HEK293T (cell line): ENCODE results near the gene ZNF536.

ENCODE experiments used
- FOXK2 ChIP-seq: fragments of 450-650 bp; IDR thresholded peaks from 2 replicates; pipeline ENCODE4 v1.6.1; 2016; ENCODE audit warnings: mild to moderate bottlenecking
- FOXM1 ChIP-seq: fragments of 450-650 bp; IDR thresholded peaks from 2 replicates; pipeline ENCODE4 v1.6.1; 2017; ENCODE audit warnings: mild to moderate bottlenecking, borderline replicate concordance
- L3MBTL2 ChIP-seq: fragments of 450-650 bp; conservative IDR thresholded peaks from 2 replicates; pipeline ENCODE4 v1.6.1; 2016; ENCODE audit warnings: mild to moderate bottlenecking
- NFRKB ChIP-seq: fragments of 450-650 bp; IDR thresholded peaks from 2 replicates; pipeline ENCODE4 v1.6.1; 2016; ENCODE audit warnings: mild to moderate bottlenecking, moderate library complexity
- SP1 ChIP-seq: fragments of 450-650 bp; IDR thresholded peaks from 2 replicates; pipeline ENCODE4 v1.6.1; 2017
- ZNF384 ChIP-seq: fragments of 450-650 bp; IDR thresholded peaks from 2 replicates; pipeline ENCODE4 v1.6.1; 2016

DNA sequence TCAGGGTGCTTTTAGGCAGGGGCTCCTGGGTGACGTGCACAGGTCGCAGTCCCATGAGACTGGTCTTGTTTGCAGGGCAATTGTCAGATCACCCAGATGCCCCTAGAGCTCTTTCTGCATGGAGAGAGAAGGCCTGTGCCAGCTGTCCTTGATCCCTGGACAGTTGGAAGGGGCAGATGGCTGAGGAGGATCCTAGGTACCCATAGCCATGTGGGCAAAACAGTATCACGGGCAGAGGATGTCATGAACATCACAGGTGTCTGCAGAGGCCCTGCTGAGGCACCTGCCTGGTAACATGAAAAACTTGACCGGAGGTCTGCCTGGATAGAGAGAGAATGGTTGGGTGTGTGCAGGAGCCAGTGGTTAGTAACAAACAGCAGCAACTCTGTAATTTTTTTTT, 99.3 kb downstream of the ZNF536 start:
- TF ChIP-seq NFRKB (no peak), FOXK2 (no peak), FOXM1 (no peak), L3MBTL2 (no peak), ZNF384 (no peak), SP1 (no peak)
